Measurements from ENCODE around the gene SYCE1L. TPM values are rescaled to one million over a fixed set of nuclear protein-coding genes. Genes with fewer than 3 reads are reported as not detected.

SYCE1L gene
- total RNA-seq, 2 donors from 2014 or later, result 3.8 to 4.0 TPM

DNA sequence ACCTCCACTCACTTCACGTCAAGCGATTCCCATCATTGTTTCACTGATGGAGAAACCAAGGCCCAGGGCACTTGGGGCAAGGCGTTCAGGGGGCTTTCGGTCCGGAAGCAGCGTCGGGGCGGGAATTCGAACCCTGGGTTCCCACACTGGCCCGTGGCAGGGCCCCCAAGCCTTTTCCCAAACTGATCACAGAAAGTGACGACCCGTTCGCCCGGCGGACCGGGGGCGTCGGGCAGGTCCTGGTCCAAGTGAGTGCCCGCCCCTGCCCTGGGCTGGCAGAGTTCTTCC is 9.1 kb upstream of the SYCE1L start:
- peaks cover 4% of the 10 kb centered on the region for H3K27me3 Mint-ChIP-seq
- peak overlapping the region; percentile 93 for H3K4me3 Mint-ChIP-seq
- H3K27ac Mint-ChIP-seq, result peak overlapping the region; percentile 98
- no peak for DNase-seq
- peaks cover 31% of the 10 kb centered on the region for H3K4me1 Mint-ChIP-seq
- H3K9me3 ChIP-seq (ENCODE audit: control insufficient read depth, low read length, poor library complexity, severe bottlenecking), result no peaks in the 10 kb centered on the region
- no peak for ATAC-seq
- H3K36me3 Mint-ChIP-seq (ENCODE audit: low read depth), result peaks cover 13% of the 10 kb centered on the region

DNA sequence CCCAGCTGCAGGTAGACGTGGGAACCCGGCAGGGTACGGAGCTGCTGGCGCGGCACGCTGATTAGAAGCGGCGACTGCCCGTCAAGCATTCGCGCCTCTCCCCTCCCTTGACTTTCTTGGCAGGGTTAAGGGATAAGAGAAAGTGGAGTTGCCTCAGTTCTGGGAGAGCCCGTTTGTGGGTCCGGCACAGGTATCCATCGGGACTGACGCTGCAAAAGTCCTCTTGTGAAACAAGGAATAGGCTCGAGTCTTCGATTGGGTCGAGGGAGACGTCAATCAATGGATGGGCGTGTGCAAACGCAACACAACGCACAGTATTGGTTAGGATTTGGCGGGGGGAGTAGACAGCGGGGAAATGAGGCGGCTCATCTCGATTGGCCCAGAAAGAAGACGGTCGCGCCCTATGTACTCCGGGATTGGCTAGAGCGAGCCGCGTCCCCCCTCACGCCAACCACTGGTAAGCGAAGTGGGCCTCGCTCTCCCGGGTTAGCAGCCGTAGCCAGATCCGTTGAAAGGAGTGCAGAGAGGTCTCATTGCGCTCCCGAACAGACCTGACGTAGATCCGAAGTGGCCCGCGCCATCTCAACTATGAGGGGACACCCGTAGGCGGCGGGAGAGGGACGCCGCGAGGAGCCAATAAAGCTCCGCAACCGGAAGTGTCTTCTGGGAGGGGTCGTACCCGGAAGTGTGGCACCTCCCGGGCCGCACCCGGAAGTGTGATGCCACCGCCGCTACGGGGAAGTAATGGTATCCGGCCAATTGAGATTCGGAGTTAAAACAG is 8.5 kb upstream of the SYCE1L start, which contains the start of gene MON1B:
TSS of gene MON1B (plus strand) at position 713 of the 781 bp plus-strand sequence. CDS start 296 bp downstream, outside the sequence.
- Mint-ChIP-seq H3K4me3 (peak within 1 kb of the TSS; percentile 93), H3K27me3 (no peaks in the 10 kb centered on the region), H3K27ac (peak within 1 kb of the TSS; percentile 98), H3K36me3 (ENCODE audit: low read depth) (peaks cover 14% of the 10 kb centered on the region), H3K4me1 (peaks cover 31% of the 10 kb centered on the region)
- no peaks in the 10 kb centered on the region for H3K9me3 ChIP-seq (ENCODE audit: control insufficient read depth, low read length, poor library complexity, severe bottlenecking)
- DNase-seq (peak; percentile 84 to 92 (median 90)), ATAC-seq (peak; percentile 94)

DNA sequence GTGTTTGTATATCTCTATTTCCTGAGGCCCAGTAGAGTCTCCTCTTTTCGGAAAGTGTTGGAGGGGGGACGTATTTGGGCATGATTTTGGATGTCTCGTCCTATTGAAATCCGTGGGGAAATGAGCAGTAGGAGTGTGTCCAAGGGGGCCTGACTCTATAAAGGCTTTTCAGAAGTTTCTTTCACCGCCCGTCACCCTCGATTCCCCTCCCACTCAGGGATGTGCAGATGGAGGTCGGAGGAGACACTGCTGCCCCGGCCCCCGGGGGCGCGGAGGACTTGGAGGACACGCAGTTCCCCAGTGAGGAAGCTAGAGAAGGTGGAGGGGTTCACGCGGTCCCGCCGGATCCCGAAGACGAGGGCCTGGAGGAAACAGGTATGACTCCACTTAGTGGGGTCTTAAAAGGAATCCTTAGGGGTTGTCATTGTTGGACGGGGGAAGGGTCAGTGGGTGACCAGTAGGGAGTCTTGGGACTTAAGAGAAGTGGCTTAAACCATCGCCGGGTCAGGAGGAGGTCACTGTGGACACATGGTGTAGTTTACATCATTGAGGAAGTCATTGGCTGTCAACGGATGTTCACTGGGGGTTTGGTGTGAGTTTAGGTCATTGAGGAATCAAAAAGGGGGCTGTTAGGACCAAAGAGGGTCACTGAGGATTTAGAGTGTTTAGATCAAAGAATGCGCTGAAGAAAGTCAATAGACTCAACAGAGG is 7.8 kb upstream of the SYCE1L start:
- Mint-ChIP-seq H3K36me3 (ENCODE audit: low read depth) (peaks cover 16% of the 10 kb centered on the region), H3K27ac (peak overlapping the region; percentile 98), H3K27me3 (no peaks in the 10 kb centered on the region), H3K4me3 (peak overlapping the region; percentile 93), H3K4me1 (peaks cover 34% of the 10 kb centered on the region)
- H3K9me3 ChIP-seq (ENCODE audit: control insufficient read depth, low read length, poor library complexity, severe bottlenecking), result no peaks in the 10 kb centered on the region
- DNase-seq, result peak in 1 of 3 donors; percentile 24
- ATAC-seq, result no peak

DNA sequence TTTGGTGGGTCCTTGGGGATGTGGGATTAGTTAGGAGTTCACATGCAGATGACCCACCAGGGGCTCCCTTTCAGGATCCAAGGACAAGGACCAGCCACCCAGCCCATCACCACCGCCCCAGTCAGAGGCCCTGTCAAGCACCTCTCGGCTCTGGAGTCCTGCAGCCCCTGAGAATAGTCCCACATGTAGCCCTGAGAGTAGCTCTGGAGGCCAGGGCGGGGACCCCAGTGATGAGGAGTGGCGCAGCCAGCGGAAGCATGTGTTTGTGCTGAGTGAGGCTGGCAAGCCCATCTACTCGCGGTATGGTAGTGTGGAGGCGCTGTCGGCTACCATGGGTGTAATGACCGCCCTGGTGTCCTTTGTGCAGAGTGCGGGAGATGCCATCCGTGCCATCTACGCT is 5.8 kb upstream of the SYCE1L start:
- no peak for ATAC-seq
- Mint-ChIP-seq H3K4me1 (peaks cover 34% of the 10 kb centered on the region), H3K36me3 (ENCODE audit: low read depth) (peaks cover 18% of the 10 kb centered on the region)

DNA sequence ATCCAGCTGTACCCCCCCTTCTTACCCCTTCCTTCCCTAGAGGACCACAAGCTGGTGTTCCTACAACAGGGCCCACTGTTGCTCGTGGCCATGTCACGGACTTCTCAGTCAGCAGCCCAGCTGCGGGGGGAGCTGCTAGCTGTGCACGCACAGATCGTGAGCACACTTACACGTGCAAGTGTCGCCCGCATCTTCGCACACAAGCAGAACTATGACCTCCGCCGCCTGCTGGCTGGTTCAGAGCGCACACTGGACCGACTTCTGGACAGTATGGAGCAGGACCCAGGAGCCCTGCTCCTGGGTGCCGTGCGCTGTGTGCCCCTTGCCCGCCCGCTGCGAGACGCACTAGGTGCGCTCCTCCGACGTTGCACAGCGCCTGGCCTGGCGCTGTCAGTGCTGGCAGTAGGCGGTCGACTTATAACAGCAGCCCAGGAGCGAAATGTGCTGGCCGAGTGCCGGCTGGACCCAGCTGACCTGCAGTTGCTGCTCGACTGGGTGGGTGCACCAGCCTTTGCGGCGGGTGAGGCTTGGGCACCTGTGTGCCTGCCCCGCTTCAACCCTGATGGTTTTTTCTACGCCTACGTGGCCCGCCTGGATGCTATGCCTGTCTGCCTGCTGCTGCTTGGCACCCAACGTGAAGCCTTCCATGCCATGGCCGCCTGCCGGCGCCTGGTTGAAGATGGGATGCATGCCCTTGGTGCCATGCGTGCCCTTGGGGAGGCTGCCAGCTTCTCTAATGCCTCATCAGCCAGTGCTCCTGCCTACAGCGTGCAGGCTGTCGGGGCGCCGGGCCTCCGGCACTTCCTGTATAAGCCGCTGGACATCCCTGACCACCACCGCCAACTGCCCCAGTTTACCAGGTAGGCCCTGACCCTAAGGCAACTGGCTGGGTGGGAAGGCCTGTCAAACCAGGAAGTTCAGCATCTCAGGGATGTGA is 4.6 kb upstream of the SYCE1L start:
- DNase-seq (no peak), ATAC-seq (no peak)
- no peak overlapping the region for H3K4me3 Mint-ChIP-seq
- H3K36me3 Mint-ChIP-seq (ENCODE audit: low read depth), result peaks cover 18% of the 10 kb centered on the region
- no peaks in the 10 kb centered on the region for H3K9me3 ChIP-seq (ENCODE audit: control insufficient read depth, low read length, poor library complexity, severe bottlenecking)
- peaks cover 34% of the 10 kb centered on the region for H3K4me1 Mint-ChIP-seq
- H3K27me3 Mint-ChIP-seq, result no peaks in the 10 kb centered on the region
- no peak overlapping the region for H3K27ac Mint-ChIP-seq

More for the DNA sequence above, 5.8 kb upstream of the SYCE1L start:
- Mint-ChIP-seq H3K27me3 (no peaks in the 10 kb centered on the region), H3K27ac (no peak overlapping the region), H3K4me3 (no peak overlapping the region)
- H3K9me3 ChIP-seq (ENCODE audit: control insufficient read depth, low read length, poor library complexity, severe bottlenecking), result no peaks in the 10 kb centered on the region
- no peak for DNase-seq

DNA sequence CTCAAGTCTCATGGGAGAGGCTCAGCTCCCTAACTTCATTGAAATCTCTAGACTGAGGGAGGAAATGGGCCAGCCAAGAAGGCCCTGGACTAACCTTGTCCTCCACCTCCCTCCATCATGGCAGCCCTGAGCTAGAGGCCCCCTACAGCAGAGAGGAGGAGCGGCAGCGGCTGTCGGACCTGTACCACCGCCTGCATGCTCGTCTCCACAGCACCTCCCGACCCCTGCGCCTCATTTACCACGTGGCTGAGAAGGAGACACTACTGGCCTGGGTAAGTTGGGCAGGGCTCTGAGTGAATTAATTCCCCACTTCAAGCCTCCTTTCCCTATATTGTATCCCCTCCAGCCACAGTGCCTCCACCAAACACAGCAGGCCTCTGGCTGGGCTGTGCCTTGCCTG is 3.8 kb upstream of the SYCE1L start:
- Mint-ChIP-seq H3K27ac (peak overlapping the region; percentile 39), H3K27me3 (no peaks in the 10 kb centered on the region), H3K4me3 (no peak overlapping the region), H3K36me3 (ENCODE audit: low read depth) (peaks cover 18% of the 10 kb centered on the region), H3K4me1 (peaks cover 34% of the 10 kb centered on the region)
- DNase-seq, result no peak
- ATAC-seq, result no peak
- no peaks in the 10 kb centered on the region for H3K9me3 ChIP-seq (ENCODE audit: control insufficient read depth, low read length, poor library complexity, severe bottlenecking)

DNA sequence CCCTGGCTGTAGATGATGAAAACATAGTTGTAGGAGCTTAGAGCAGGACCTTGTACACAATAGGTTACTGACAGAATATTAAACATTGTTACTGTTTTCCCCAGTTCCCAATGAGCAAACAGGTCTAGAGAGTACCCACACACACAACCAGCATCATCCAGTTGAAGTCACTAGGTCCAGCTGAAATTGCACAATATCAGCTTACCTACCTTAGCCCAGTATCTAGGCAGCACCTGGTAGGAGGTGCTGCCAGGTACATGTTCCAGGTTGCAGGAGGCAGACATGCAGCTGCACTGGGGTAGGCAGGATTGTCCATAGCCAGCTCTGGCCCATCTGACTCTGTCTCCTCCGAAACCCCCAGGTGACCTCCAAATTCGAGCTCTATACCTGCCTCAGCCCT is 1.5 kb upstream of the SYCE1L start:
- Mint-ChIP-seq H3K27me3 (no peaks in the 10 kb centered on the region), H3K4me3 (no peak overlapping the region), H3K36me3 (ENCODE audit: low read depth) (peaks cover 15% of the 10 kb centered on the region), H3K4me1 (peaks cover 19% of the 10 kb centered on the region), H3K27ac (no peak overlapping the region)
- no peaks in the 10 kb centered on the region for H3K9me3 ChIP-seq (ENCODE audit: control insufficient read depth, low read length, poor library complexity, severe bottlenecking)
- no peak for ATAC-seq
- DNase-seq, result no peak

DNA sequence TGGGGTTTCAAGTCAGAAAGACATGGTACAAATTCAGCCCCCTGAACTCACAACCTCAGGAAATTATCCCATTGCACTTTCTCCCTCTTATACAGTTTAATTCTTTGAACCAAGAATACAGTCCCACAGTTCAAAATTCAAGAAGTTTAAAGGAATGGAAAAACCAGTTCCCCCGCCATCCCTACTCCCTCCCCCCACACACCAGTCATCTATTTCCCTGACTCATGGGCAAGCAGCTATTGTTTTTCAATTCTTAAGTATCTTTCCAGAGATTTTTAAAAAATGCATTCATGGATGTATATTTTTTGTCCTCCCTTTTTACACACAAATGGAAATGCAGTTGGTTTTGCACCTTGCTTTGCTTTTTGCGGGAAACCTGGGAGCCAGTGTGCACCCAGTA is 7.3 kb downstream of the SYCE1L start:
- Mint-ChIP-seq H3K27me3 (no peaks in the 10 kb centered on the region), H3K4me3 (no peak overlapping the region), H3K27ac (no peak overlapping the region), H3K36me3 (ENCODE audit: low read depth) (peaks cover 3% of the 10 kb centered on the region), H3K4me1 (peaks cover 5% of the 10 kb centered on the region)
- no peaks in the 10 kb centered on the region for H3K9me3 ChIP-seq (ENCODE audit: control insufficient read depth, low read length, poor library complexity, severe bottlenecking)
- DNase-seq (no peak), ATAC-seq (no peak)

DNA sequence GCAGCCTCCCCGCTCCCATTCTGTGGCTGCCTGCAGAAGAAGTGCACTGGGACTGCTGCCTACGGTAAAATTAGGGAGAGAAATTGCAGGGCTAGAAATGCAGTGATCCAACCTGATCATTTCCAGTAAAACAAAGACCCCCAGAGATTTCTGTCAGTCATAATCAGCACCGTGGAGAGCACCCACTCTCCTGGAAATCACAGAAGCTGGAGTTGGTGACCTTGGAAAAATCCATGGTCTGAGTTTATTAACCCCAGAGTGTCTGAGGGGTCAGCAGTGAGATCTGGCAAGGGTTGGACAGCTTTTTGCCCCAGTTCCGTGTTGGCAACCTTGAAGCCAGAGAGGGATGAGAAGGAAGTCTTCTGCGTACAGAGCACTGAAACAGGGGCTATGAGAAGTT is 7.8 kb downstream of the SYCE1L start:
- no peaks in the 10 kb centered on the region for H3K9me3 ChIP-seq (ENCODE audit: control insufficient read depth, low read length, poor library complexity, severe bottlenecking)
- ATAC-seq, result no peak
- Mint-ChIP-seq H3K4me3 (no peak overlapping the region), H3K4me1 (peaks cover 9% of the 10 kb centered on the region), H3K36me3 (ENCODE audit: low read depth) (peaks cover 3% of the 10 kb centered on the region), H3K27me3 (no peaks in the 10 kb centered on the region), H3K27ac (no peak overlapping the region)
- DNase-seq, result no peak

DNA sequence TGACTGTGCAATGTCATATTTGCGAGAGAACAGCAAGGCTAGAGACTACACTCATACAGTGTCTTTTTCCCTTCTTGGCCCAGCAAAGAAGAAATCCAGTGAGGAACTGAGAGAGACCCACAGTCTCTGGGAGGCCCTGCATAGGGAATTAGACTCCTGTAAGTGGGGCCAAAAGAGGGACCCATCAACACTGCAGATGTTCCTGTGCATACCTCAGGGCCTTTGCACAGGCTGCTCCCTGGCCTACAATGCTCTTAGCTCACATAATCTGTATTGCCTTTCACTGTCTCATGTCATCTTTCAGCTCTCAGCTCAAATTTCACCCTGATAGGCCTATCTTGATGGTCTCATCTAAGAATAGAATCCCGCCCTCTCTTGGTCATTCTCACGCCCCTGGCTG is 9.2 kb downstream of the SYCE1L start:
- H3K36me3 Mint-ChIP-seq (ENCODE audit: low read depth), result peaks cover 3% of the 10 kb centered on the region
- no peaks in the 10 kb centered on the region for H3K27me3 Mint-ChIP-seq
- H3K4me3 Mint-ChIP-seq, result no peak overlapping the region
- H3K27ac Mint-ChIP-seq, result no peak overlapping the region
- no peaks in the 10 kb centered on the region for H3K9me3 ChIP-seq (ENCODE audit: control insufficient read depth, low read length, poor library complexity, severe bottlenecking)
- DNase-seq (no peak), ATAC-seq (no peak)
- peaks cover 11% of the 10 kb centered on the region for H3K4me1 Mint-ChIP-seq

DNA sequence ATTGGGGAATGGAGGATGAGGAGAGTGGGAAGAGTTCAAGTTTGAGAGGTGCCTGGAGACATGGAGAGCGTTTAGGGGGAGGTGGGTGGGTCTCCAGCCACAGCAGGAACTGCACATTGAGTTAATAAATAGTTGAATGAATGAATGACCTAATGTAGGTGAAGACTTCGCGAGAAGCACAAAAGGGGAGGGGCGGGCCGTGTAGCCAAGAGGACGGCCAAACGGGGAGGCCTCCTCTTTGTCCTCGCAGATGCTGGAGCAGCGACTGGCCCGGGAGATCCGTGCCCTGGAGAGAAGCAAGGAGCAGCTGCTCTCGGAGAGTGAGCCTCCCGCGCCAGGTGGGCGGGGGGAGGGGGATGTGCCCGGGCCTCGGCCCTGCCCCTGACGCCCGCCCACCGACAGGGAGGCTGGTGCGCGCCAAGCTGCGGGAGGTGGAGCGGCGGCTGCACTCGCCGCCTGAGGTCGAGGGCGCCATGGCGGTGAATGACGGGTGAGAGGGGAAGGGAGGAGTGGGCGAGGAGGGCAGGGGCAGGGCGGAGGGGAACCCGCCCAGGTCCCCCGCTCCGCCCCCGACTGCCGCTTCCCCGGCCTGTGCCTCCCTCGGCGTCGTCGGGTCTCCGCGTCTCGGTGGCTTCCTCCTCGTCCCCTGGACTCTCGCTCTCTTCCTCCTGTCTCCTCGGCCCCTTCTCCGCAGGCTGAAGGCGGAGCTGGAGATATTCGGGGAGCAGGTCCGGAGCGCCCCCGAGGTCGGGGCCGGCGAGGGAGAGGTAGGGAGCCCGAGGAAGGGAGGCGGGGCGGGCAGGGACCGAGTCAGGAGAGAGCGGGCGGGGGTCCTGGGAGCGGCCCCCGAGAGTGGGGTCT is 12.9 kb downstream of the SYCE1L start:
- ATAC-seq, result peak; percentile 82
- peak overlapping the region; percentile 39 for H3K27ac Mint-ChIP-seq
- H3K4me3 Mint-ChIP-seq, result peak overlapping the region; percentile 93
- no peaks in the 10 kb centered on the region for H3K27me3 Mint-ChIP-seq
- no peaks in the 10 kb centered on the region for H3K9me3 ChIP-seq (ENCODE audit: control insufficient read depth, low read length, poor library complexity, severe bottlenecking)
- H3K4me1 Mint-ChIP-seq, result peaks cover 15% of the 10 kb centered on the region
- peak; percentile 59 to 74 (median 67) for DNase-seq
- H3K36me3 Mint-ChIP-seq (ENCODE audit: low read depth), result peaks cover 3% of the 10 kb centered on the region

DNA sequence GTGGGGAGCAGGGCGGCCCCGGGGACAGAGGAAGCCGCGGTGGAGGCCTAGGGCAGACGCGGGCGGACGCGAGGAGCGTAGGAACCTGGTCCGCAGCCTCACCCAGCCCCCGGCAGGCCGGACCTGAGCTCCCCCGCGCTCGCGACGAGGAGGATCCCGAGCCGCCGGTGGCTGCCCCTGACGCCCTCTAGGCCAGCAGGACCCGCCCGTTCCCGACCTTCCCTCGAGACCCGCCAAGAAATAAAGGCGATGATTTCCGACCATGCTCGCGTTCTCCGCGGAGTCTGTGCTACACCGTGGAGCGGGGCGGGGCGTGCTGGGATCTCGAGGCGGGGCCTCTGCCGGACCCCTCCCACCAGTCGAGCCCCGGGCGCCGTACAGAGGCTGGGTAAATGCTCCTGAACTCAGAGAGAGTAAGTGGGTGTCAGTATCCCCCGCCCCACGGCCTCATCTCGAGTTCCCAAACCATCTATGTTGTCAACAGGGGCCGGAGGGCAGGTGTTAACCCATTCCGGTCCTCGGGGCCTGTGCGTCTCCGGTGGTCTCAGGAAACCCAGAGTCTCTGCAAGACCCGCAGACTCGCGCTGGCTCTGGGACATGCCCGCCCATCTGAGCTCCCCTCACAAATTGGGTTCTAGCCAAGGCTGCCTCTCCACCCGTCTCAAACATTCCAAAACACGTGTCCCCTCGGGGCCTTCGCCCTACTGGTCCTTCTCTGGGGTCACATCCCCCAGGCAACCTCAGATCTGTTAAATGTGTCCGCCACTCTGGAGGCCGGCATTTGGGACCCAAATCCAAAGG is 13.7 kb downstream of the SYCE1L start:
- Mint-ChIP-seq H3K4me3 (peak overlapping the region; percentile 85), H3K4me1 (peaks cover 12% of the 10 kb centered on the region), H3K27ac (peak overlapping the region; percentile 57), H3K27me3 (no peaks in the 10 kb centered on the region), H3K36me3 (ENCODE audit: low read depth) (no peaks in the 10 kb centered on the region)
- peak; percentile 58 to 64 (median 61) for DNase-seq
- peak; percentile 82 for ATAC-seq
- no peaks in the 10 kb centered on the region for H3K9me3 ChIP-seq (ENCODE audit: control insufficient read depth, low read length, poor library complexity, severe bottlenecking)
